Osteoblast (primary cell): ENCODE data around the gene CAND2. TPM values are rescaled to one million over a fixed set of nuclear protein-coding genes. Genes with fewer than 3 reads are reported as not detected.

ENCODE experiments used
- DNase-seq: peaks from one replicate; pipeline ENCODE4 v3.0.0; 2011; ENCODE audit warnings: low spot score, mixed read lengths; ENCODE audit not compliant: insufficient read length; ENCODE audit errors: missing footprints
- H2AFZ ChIP-seq: 2 replicates; pipeline ENCODE4 v1.6.0; 2011; ENCODE audit warnings: mild to moderate bottlenecking, low read length
- H3K27ac ChIP-seq: 2 replicates; pipeline ENCODE4 v1.5.1; 2011; ENCODE audit warnings: mild to moderate bottlenecking, low read depth, low read length, moderate library complexity
- H3K27me3 ChIP-seq: 2 replicates; pipeline ENCODE4 v1.6.0; 2012; ENCODE audit warnings: mild to moderate bottlenecking, control low read depth, inconsistent platforms, low read length, moderate library complexity; ENCODE audit not compliant: insufficient read depth
- H3K36me3 ChIP-seq: 2 replicates; pipeline ENCODE4 v1.5.1; 2011; ENCODE audit warnings: mild to moderate bottlenecking, low read length, control low read depth, moderate library complexity; ENCODE audit not compliant: insufficient read depth
- H3K4me1 ChIP-seq: 2 replicates; pipeline ENCODE4 v1.5.1; 2011; ENCODE audit warnings: mild to moderate bottlenecking, low read length, control low read depth, moderate library complexity; ENCODE audit not compliant: insufficient read depth
- H3K4me2 ChIP-seq: 2 replicates; pipeline ENCODE4 v1.6.0; 2011; ENCODE audit warnings: mild to moderate bottlenecking, low read length; ENCODE audit not compliant: insufficient read depth
- H3K4me3 ChIP-seq: fragments of 200-600 bp; sonication (generic); 3 replicates; pipeline ENCODE4 v1.5.1; 2012; ENCODE audit warnings: mild to moderate bottlenecking, low read length, inconsistent platforms; ENCODE audit not compliant: insufficient read depth
- H3K79me2 ChIP-seq: 2 replicates; pipeline ENCODE4 v1.6.0; 2012; ENCODE audit warnings: mild to moderate bottlenecking, low read length, control low read depth, inconsistent platforms; ENCODE audit not compliant: insufficient read depth
- H3K9me3 ChIP-seq: 2 replicates; pipeline ENCODE4 v1.5.1; 2011; ENCODE audit warnings: low read depth, low read length, control low read depth
- H4K20me1 ChIP-seq: 2 replicates; pipeline ENCODE4 v1.6.0; 2012; ENCODE audit warnings: mild to moderate bottlenecking, low read length, control low read depth; ENCODE audit not compliant: insufficient read depth
- CTCF ChIP-seq: IDR thresholded peaks from 2 replicates; pipeline ENCODE4 v1.5.1; 2011; ENCODE audit warnings: mild to moderate bottlenecking, low read depth, low read length, moderate library complexity; ENCODE audit errors: extremely low read depth
- total RNA-seq: library from RNA; depleted of rRNA; stranded (reverse); fragments of >200 nt; gene quantifications from 2 replicates; pipeline ENCODE4 v1.2.3, GENCODE V29; 2012

Gene CAND2
- total RNA-seq, 1 donor: 1.4 TPM

GRCh38 chr3:12818273-12818672 is 21.8 kb downstream of the CAND2 start:
- H3K27ac ChIP-seq: no peak overlapping the region
- no peaks in the 10 kb centered on the region for H3K9me3 ChIP-seq
- no peaks in the 10 kb centered on the region for H3K79me2 ChIP-seq
- H3K4me2 ChIP-seq: no peak overlapping the region
- DNase-seq: no peak
- no peak overlapping the region for H2AFZ ChIP-seq
- TF ChIP-seq CTCF: no peak
- H4K20me1 ChIP-seq: no peaks in the 10 kb centered on the region
- H3K36me3 ChIP-seq: no peaks in the 10 kb centered on the region
- H3K4me1 ChIP-seq: no peaks in the 10 kb centered on the region
- no peak overlapping the region for H3K4me3 ChIP-seq
- H3K27me3 ChIP-seq: no peaks in the 10 kb centered on the region

- no peak overlapping the region for H2AFZ ChIP-seq
- no peak overlapping the region for H3K27ac ChIP-seq
- no peaks in the 10 kb centered on the region for H3K9me3 ChIP-seq
- no peaks in the 10 kb centered on the region for H4K20me1 ChIP-seq
- no peak for TF ChIP-seq CTCF
- no peaks in the 10 kb centered on the region for H3K79me2 ChIP-seq
- no peaks in the 10 kb centered on the region for H3K27me3 ChIP-seq
- no peak overlapping the region for H3K4me2 ChIP-seq
- H3K36me3 ChIP-seq: no peaks in the 10 kb centered on the region
- DNase-seq: no peak
- H3K4me1 ChIP-seq: no peaks in the 10 kb centered on the region
- no peak overlapping the region for H3K4me3 ChIP-seq
Observed at GRCh38 chr3:12818773-12819172, 22.3 kb downstream of the CAND2 start.

GRCh38 chr3:12822725-12823373 is 26.4 kb downstream of the CAND2 start:
- Histone ChIP-seq H3K27me3 (no peaks in the 10 kb centered on the region), H2AFZ (no peak overlapping the region), H3K4me1 (no peaks in the 10 kb centered on the region), H3K4me2 (no peak overlapping the region), H3K4me3 (no peak overlapping the region), H3K36me3 (no peaks in the 10 kb centered on the region), H4K20me1 (no peaks in the 10 kb centered on the region), H3K9me3 (no peaks in the 10 kb centered on the region), H3K27ac (no peak overlapping the region), H3K79me2 (no peaks in the 10 kb centered on the region)
- no peak for DNase-seq
- TF ChIP-seq CTCF: peak; percentile 32

- Histone ChIP-seq H3K27me3 (no peaks in the 10 kb centered on the region), H3K4me3 (no peak overlapping the region), H3K4me2 (no peak overlapping the region), H3K36me3 (no peaks in the 10 kb centered on the region), H4K20me1 (no peaks in the 10 kb centered on the region), H3K9me3 (no peaks in the 10 kb centered on the region), H3K4me1 (no peaks in the 10 kb centered on the region), H3K27ac (no peak overlapping the region), H3K79me2 (no peaks in the 10 kb centered on the region), H2AFZ (no peak overlapping the region)
- TF ChIP-seq CTCF: no peak
- no peak for DNase-seq
Observed at GRCh38 chr3:12824299-12824698, 27.8 kb downstream of the CAND2 start.
